HL-60/S4 (cell line): ENCODE data around the gene SYNM.

Experiments used
- in situ Hi-C: fragments of 300-500 bp; cut with MboI; formaldehyde crosslinking; loops from 2 replicates; pipeline ENCODE4 v1.14.3; 2022; ENCODE audit warnings: low sequenced_read_pairs

The SYNM gene

DNA sequence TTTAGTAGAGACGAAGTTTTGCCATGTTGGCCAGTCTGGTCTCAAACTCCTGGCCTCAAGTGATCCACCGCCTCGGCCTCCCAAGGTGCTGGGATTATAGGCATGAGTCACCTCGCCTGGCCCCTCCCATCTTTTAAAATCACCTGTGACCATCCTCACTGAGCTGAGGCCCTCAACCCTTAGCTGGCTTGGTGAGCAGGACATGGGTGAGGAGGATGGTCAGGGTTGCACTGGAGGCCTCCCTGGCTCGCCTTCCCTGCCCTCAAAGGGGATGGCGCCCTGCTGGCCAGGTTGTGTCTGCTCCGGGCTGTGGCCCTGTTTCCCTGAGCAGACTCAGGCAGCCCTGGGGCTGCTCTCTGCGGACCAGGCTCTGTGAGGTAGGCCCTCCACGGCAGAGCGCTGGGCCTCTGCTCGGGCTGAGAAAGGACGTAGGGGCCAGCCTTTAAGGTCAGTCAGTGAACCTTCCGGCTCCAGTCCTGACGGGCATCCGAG, 33.7 kb downstream of the SYNM start:
- in situ Hi-C loops, result no loop called here

DNA sequence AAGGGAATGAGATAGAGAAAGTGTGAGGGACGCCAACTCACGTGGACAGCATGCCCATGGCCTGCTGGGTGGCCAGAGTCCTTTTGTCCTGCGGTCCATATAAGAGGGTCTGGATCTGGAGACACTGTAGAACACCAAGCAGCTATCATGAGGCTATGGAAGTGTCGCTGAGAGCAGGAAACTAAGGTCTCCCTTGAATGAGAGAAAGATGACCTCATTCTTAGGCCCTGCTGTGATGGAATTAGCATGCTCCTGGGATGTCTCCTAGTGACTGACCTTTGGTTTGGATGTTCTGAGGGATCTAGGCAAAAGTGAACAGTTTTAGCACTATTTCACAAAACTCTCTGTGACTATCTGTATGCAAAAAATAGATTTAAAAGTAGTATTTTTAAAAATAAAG, 34.4 kb downstream of the SYNM start:
- in situ Hi-C loops, result no loop called here

DNA sequence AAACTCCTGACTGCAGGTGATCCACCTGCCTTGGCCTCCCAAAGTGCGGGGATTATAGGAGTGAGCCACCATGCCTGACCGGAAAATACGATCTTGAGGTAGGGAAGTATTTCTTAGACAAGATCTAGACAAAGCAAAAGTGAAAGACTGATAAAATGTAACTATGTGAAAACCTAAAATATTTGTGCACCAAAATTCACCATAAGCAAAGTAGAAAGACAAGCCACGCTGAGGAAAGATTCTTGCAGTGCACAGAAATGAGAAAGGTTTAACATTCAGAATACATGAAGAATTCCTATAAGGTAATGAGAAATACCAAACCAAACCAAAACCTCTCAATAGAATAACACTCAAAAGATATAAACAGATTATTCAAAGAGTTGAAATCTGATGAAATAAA, 35.7 kb downstream of the SYNM start:
- in situ Hi-C loops, result no loop called here

DNA sequence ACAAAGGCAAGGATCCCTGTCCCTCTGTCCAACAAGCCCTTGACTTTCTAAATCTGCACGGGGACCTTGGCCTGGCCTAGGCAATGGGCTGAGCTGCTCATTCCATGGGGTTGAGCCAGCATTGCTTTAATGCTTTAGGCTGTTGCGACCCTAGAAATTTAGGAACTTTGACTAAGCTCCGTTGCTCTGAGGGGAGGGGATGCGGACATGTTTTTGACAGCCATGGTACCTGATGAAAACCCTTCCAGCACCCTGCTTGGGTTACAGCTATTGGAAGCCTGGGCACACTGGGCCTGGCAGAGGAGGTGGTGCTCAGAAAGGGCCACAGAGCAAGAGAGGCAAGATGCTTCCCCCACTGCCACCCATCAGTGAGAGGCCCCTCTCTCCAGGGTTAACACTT, 37.1 kb downstream of the SYNM start:
- in situ Hi-C loops, result no loop called here

DNA sequence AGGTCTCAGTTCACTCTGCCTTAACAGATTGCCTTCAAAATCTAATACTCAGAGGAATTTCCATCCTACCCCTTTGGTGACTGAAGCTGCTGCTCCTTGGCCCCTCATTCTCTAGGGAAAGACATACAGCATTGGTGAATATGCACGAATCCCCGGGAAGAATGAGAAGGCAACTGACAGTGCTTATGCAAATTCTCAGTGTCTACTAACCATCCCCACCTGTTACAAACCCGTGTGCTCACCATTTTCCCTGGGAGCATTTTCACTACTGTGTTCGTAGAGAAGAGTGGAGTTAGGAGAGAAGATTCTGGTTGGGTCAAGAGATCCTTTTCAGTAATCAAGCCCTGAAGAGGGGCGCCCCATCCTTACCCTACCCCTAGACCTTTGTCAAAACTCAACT, 37.7 kb downstream of the SYNM start:
- in situ Hi-C loops, result no loop called here

DNA sequence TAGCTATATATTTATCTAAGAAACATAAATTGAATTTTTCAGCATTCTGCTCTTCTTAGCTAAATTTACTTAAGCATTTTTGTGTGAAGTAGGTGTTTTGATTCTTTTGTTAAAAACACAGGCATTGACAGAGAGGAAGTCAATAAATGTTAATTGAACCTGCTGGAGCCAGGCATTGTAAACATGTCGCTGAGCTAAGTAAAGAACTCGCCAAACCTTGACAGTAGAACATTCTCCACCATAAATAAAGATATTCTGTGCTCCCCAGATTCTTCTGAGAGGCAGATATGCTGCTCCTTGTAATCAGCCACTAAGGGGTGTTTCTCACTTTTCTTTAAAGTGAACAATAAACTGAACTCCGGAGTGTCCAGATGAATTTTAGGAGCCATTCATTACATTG, 38.4 kb downstream of the SYNM start:
- in situ Hi-C loops, result no loop called here

DNA sequence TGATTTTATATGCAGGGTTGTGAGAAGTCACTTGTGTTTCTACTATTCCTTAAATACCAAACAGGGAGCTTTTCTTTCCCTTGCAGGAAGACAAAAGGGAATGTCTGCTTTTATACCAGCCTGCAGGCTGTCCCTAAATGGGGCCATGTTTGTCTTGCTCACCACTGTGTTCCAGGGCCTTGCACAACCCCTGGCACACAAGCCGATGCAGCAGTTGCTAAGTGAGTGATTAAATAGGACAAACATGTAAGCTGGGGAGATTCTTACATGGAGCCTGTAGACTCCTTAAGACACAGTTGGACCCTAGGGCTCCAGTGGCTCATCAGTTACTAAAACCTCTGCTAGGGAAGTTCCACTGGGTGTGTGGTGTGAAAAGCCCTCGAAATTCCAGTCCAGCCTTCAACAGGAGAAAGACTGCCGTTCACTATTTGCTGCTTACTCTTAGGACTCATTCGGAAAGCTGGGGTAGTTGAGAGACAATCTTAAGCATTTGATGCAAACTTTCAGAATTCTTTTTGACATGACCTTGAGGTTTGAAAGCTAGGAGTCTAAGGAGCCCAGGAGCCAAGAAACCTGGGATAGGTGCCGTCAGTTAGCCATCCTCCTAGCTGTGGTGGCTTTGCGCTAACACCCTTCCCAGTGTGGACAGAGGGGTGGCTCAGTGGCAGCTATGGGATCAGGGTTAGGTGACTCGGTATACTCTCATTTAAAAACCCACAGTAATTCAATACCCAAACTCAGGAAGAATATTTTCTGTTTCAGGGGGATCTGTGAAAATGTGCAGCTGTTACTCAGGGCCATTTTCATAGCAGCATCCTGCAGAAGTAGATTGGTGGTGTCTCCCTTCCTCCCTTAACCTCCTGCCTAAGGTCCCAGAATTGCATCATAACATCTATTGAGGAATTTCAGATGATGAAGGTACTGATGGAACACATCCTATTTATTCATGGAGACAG, 39.1 kb downstream of the SYNM start:
- in situ Hi-C loops, result no loop called here

DNA sequence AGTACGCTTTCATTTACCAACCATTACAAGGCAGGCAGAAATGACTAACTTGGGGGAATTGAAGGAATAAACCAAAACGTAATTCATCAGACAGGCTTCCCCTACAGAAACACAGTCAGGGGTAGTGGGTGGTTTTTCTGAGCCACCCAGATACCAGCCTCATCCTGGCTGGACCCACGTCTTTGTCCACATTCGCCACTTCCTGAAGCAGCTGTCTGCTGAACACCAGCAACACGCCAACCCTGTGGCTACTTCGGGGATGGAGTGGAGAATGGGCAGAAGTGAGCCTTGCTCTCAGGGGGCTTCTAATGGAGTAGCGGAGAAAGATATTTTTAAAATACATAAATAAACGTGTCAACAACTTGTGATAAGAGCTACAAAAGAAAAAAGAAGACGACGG, 40.1 kb downstream of the SYNM start:
- in situ Hi-C loops, result no loop called here

DNA sequence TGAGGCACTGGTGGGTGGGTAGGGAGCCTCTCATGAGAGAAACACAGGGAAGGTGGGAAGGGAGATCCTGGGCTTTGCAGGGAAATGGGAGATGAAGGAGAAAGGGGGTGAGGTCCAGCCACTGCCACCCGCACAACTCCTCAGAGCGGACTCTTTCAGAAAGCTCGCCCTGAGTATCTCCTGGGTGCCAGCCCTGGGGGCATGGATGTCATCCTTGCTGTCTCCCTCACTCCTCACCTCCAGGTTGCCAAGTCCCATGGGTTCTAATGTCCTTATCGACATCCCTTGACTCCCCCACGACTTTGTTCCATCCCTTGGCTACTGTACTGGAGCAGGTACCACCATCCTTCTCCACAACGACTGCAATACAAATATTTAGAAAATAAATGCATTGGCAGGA, 40.9 kb downstream of the SYNM start:
- in situ Hi-C loops, result no loop called here

DNA sequence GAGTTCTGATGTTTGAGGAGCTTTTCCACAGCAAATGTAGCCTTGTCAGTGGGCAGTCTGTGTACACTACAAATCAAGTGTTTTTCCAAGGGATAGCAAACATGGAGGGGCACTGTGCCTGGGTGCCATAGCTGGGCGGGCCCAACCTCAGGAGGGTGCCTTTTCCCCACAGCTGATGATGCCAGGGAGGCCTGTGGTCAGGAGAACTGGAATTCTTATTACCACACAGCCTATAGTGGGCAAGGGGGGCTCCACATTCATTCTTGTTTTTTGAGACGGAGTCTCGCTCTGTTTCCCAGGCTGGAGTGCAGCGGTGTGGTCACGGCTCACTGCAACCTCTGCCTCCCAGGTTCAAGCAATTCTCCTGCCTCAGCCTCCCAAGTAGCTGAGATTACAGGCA, 41.8 kb downstream of the SYNM start:
- in situ Hi-C loops, result no loop called here

DNA sequence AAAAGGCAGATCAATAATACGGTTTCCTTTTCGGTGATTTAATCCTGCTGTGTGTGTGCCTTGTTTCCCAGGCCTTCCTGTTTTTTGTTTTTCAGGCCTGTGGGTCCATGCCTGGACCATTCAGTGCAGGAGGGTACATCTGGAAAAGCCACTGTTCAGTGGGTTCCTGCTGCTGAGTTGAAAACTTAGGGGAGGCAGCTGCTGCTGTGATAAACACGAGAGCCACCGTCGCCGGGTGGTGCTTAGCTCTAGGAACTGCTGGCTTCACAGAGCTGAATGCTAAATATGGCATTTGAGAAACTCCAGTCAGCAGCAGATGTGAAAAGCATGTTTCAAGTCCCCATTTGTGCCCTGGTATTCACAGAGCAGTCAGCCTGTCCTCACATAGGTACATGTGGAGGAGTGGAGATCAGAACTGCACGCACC, 44.0 kb downstream of the SYNM start:
- in situ Hi-C loops, result no loop called here

DNA sequence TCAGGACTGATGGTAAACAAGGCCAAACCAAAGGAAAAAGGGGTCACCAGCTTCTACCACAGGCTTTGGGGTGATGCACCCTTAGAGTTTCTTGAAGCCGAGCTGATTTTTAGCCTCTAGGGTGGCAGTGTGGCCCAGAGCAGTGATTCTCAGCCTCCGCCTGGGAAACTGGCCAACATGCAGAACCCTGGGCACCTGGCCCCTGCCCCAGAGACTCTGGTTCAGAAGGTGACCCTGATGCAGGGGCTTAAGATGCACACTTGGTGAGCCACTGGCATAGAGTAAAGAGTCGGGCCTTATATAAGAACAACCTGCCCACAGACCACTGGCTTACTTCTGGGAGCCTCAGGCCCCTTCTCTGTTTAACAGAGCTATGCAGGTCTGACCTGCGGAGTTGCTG, 44.5 kb downstream of the SYNM start:
- in situ Hi-C loops, result no loop called here

DNA sequence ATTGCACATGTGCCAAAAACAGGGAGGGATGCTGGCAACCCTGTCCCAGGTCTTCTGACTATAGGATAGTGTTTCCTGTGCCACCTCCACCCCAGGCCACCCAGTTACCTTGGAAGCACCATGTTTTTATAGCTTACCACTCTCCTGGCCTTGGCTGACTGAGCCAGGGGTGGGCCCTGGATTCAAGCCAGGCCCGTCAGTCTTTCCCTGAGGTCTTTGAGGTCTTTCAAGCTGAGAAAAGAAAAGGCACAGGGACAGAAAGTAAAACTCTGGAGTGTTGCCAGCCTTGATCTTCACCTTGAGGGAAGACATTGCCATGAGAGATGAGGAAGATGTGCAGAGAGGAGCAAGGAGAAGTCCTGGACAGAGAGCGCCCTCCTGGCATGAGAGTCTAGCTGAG, 46.3 kb downstream of the SYNM start:
- in situ Hi-C loops, result no loop called here

DNA sequence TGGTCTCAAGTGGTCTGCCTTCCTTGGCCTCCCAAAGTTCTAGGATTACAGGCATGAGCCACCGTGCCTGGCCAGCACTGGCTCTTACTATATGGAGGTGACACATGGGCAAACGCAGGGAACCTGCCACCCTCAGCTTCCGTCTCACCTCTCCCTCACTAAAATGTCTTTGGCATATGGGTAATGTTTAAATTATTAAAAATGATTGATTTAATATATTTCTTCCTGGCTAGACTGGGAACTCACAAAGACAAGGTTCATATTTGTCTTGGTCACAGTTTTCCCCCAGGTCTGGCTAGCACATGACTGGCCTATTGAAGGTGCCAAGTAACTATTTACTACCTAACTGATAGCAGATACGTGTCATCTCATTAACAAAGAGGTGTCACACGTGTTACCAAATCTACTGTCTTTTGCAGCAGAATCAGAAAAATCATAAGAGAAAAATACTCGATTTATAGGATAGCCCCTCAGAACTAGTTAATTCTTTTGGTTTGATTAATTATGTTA, 48.2 kb downstream of the SYNM start:
- in situ Hi-C loops, result no loop called here

DNA sequence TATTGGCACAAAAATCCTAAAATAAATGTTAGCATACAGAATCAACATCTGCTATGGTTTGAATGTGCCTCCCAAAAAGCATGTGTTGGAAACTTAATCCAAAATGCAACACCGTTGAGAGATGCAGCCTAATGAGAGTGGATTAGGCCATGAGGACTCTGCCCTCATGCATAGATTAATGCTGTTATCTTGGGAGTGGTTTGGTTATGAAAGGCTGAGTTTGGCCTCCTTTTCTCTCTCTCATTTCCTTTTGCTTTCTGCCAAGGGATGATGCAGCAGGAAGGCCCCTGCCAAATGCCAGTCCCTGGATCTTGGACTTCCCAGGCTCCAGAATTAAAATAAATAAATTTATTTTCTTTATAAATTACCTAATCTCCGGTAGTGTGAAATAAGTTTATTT, 49.4 kb downstream of the SYNM start:
- in situ Hi-C loops, result no loop called here

DNA sequence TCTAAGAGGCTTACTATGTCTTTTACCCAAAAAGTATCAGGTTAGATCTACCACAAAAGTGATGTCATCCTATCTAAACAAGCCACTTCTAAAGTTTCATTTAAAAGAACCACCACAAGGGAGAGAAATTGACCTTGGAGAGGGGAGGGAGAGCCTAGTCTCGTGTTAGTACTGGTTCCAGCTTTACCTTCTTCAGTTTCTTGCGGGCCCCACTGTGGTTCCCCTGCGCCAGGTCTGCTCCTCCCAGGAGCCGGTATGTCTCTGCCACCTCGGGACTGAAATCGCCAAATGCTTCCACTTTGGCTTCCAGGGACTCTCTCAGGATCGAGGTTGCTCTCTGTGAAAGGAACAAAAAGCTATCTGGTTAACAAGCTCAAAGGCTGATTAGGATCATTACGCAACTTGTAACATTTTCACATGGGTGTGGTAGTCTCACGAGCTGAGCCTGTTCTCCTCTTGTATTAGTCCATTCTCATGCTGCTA, 51.1 kb downstream of the SYNM start:
- in situ Hi-C loops, result no loop called here

DNA sequence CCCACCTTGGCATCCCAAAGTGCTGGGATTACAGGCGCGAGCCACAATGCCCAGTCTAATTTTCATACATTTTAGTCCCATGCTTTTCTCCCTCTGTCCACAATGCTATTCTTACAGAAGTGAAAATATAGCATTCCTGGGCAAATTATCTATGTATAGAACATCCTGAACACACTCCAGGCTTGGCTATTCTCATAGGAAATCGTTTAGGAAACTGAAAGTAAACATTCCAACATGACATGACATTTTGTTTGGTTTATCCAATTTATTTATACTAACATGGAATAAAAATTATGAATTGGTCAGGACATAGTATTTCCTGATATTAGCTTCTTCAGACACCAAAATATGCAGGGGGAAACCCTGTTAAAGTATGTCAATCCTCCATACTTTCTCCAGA, 52.6 kb downstream of the SYNM start:
- in situ Hi-C loops, result no loop called here

DNA sequence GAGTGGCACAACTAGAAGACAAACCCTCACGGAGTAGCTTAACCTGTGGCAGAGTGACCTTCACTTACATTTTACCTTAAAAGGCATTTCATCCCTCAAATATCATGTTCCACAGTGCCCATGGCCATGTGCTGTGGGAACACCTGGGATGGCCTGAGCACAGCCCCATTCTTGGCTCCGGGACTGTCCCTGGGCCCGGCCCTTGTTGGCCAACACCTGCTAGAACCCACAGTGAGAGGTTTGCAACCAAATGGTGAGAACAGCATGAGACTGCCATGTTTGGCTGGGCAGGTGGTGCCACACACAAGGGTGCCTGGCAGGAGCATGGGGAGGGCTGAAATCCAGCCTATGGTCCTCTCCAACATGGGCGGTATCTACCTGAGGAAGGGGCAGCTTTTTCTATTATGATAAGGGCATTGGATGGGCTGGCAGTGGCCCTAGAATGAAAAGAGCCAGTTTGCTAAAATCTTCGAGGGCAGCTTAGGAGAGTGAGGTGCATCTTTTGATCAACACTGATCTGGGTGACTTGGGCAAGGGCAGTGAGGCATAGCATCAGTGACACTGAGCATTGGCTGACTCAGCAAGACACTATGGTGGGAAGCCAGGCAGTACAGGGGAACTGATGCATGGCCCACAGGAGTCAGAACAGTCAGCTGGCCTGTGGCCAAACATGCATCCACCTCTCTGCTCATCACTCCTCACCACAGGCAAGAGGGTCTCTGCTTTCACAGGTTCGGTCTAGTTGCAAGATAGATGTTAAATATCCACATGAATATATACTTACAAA, 53.9 kb downstream of the SYNM start:
- in situ Hi-C loops, result no loop called here

DNA sequence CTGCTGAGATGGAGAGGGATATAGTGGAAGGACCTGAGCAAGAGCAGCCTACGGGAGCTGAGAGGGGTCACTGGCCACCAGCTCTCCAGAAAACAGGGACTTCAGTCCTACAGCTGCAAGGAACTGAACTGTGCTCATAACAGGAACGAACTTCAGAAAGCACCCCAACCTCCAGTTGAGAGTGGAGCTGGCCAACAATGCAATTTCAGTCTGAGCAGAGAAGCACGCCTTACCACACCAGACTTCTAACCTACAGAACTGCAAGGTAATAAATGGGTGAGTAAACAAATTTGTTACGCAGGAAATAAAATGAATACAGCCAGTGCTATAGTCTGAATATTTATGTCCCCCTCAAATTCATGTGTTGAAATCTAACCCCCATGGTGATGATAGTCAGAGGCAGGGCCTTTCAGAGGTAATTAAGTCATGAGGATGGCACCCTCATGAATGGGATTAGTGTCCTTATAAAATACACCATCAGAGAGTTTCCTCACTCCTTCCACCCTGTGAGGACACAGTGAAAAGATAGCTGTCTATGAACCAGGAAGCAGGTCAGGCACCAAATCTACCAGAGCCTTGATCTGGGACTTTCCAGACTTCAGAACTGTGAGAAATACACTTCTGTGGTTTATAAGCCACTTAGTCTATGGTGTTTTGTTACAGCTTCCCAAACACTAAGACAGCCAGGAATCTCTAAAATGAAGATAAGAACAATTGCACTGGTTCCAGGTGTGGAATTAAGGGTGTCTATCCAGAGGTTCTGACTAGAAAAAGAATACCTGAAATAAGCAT, 58.6 kb downstream of the SYNM start:
- in situ Hi-C loops, result no loop called here

DNA sequence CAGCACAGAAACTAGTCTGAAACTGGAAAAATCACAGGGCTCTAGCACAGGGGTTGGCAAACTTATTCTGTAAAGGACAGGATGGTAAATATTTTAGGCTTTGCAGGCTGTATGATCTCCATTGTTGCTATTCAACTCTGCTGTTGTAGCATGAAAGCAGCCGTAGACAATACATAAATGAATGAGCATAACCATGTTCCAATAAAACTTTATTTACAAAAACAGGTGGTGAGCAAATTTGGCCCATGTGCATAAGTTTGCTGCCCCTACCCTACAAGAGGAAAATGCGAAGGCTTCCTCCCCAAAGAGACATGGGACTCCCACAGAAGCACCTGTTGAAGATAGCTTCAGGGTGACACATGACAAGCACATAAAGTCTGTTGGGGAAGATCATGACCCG, 59.2 kb downstream of the SYNM start:
- in situ Hi-C loops, result no loop called here
